ENCODE data around the gene MAML3. TPM values are rescaled to one million over a fixed set of nuclear protein-coding genes. Genes with fewer than 3 reads are reported as not detected.

Gene MAML3
- total RNA-seq, 1 experiment from 2014 or later = 12.1 TPM

DNA sequence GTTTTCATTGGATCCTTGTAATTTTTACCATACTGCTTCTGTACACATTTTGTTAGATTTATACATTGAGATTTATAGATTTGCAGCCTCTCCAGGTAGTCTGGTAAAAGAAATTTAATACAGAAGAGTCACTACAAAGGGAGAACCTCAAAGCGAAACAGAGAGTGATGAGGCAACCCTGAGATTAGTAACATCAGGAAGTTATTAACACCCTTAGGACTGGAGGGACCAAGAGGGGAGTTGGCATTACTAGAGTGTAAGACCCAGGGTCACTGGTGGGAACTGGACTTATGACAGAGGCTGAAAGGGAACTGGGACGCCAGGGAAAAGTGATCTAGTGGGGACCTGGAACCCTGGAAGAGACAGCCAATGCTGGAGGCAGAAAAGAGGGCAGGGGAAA lies 20.6 kb upstream of the MAML3 start:
- Histone ChIP-seq H3K36me3 (ENCODE audit: control insufficient read depth, insufficient read depth, low read length) (no peaks in the 10 kb centered on the region), H3K4me1 (no peaks in the 10 kb centered on the region), H3K27me3 (replicated peaks; ENCODE audit: control insufficient read depth, insufficient read depth, low read length) (no peaks in the 10 kb centered on the region), H3K9me3 (no peaks in the 10 kb centered on the region), H3K4me3 (ENCODE audit: low read depth, low read length) (no peak overlapping the region)
- no peaks in the 10 kb centered on the region for H3K9me3 Mint-ChIP-seq (ENCODE audit: unreplicated experiment)
- H3K27me3 Mint-ChIP-seq (ENCODE audit: insufficient read depth, unreplicated experiment) = no peaks in the 10 kb centered on the region
- intact Hi-C loops (cut with micrococcal nuclease; ENCODE audit: unreplicated experiment) = no loop called here
- ChIA-PET POLR2A (no interaction called here), CTCF (no interaction called here)
- no peaks in the 10 kb centered on the region for H3K4me1 Mint-ChIP-seq (ENCODE audit: low read depth, unreplicated experiment)
- BruUV-seq (replicated peaks) = no TSS peak
- H3K27ac Mint-ChIP-seq (ENCODE audit: unreplicated experiment) = no peak overlapping the region
- TF ChIP-seq, protein P1, sequence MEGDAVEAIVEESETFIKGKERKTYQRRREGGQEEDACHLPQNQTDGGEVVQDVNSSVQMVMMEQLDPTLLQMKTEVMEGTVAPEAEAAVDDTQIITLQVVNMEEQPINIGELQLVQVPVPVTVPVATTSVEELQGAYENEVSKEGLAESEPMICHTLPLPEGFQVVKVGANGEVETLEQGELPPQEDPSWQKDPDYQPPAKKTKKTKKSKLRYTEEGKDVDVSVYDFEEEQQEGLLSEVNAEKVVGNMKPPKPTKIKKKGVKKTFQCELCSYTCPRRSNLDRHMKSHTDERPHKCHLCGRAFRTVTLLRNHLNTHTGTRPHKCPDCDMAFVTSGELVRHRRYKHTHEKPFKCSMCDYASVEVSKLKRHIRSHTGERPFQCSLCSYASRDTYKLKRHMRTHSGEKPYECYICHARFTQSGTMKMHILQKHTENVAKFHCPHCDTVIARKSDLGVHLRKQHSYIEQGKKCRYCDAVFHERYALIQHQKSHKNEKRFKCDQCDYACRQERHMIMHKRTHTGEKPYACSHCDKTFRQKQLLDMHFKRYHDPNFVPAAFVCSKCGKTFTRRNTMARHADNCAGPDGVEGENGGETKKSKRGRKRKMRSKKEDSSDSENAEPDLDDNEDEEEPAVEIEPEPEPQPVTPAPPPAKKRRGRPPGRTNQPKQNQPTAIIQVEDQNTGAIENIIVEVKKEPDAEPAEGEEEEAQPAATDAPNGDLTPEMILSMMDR (IDR thresholded peaks at IDR 0.05; ENCODE audit: insufficient read depth in 1 of 2, low read depth in 1 of 2, low read length in 1 of 2, severe bottlenecking in 1 of 2, unreplicated experiment in 1 of 2) = no peak
- no peak overlapping the region for H3K4me3 Mint-ChIP-seq (ENCODE audit: unreplicated experiment)
- H3K36me3 Mint-ChIP-seq (ENCODE audit: insufficient read depth, unreplicated experiment) = no peaks in the 10 kb centered on the region
- DNase-seq = no peak

DNA sequence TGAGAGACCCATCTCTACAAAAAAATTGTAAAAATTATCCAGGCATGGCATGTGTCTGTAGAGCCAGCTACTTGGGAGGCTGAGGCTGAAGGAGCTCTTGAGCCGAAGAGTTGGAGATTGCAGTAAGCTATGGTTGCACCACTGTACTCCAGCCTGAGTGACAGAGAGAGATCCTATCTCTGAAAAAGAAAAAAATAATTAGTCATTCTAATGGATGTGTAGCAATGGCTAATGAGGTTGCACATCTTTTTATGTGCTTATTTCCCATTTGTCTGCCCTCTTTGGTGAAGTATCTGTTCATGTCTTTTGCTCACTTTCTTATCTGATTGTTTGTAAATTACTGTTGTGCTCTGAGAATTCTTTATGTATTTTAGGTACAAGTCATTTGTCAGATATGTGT lies 19.0 kb upstream of the MAML3 start:
- no peaks in the 10 kb centered on the region for H3K27me3 Mint-ChIP-seq (ENCODE audit: insufficient read depth, unreplicated experiment)
- Histone ChIP-seq H3K36me3 (ENCODE audit: control insufficient read depth, insufficient read depth, low read length) (no peaks in the 10 kb centered on the region), H3K4me1 (no peaks in the 10 kb centered on the region), H3K4me3 (ENCODE audit: low read depth, low read length) (no peak overlapping the region), H3K27me3 (replicated peaks; ENCODE audit: control insufficient read depth, insufficient read depth, low read length) (no peaks in the 10 kb centered on the region), H3K9me3 (no peaks in the 10 kb centered on the region)
- no peak overlapping the region for H3K4me3 Mint-ChIP-seq (ENCODE audit: unreplicated experiment)
- TF ChIP-seq, protein P1 (IDR thresholded peaks at IDR 0.05; ENCODE audit: insufficient read depth in 1 of 2, low read depth in 1 of 2, low read length in 1 of 2, severe bottlenecking in 1 of 2, unreplicated experiment in 1 of 2) = no peak
- no peak for DNase-seq
- no peaks in the 10 kb centered on the region for H3K4me1 Mint-ChIP-seq (ENCODE audit: low read depth, unreplicated experiment)
- no peaks in the 10 kb centered on the region for H3K9me3 Mint-ChIP-seq (ENCODE audit: unreplicated experiment)
- H3K27ac Mint-ChIP-seq (ENCODE audit: unreplicated experiment) = no peak overlapping the region
- intact Hi-C loops (cut with micrococcal nuclease; ENCODE audit: unreplicated experiment) = no loop called here
- no peaks in the 10 kb centered on the region for H3K36me3 Mint-ChIP-seq (ENCODE audit: insufficient read depth, unreplicated experiment)
- no TSS peak for BruUV-seq (replicated peaks)
- POLR2A ChIA-PET = interaction anchor here (0.7 kb wide), 1 partner anchor 1608 kb away, joined by 5 read pairs; no protein-coding TSS in a partner anchor
- CTCF ChIA-PET = no interaction called here

DNA sequence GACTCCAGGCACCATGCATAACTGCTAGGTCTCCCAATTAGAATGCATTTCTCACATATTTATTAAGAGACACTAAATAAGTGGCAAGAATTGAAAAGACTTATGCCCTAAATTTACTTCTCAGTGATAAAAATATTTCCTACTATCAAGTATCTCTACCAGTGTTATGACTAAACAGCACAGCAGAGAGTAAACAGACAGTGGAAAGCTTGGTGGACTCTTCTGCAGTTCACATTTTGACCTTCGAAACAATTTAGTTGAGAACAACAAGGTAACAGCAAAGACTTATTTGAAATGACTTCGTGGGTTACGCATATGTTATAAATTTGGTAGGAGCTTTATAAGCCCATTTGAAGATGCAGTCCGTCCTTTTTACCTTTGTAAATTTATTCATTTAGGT lies 16.3 kb upstream of the MAML3 start:
- DNase-seq = no peak
- no peaks in the 10 kb centered on the region for H3K27me3 ChIP-seq (replicated peaks; ENCODE audit: control insufficient read depth, insufficient read depth, low read length)
- Mint-ChIP-seq H3K36me3 (ENCODE audit: insufficient read depth, unreplicated experiment) (no peaks in the 10 kb centered on the region), H3K27me3 (ENCODE audit: insufficient read depth, unreplicated experiment) (no peaks in the 10 kb centered on the region), H3K9me3 (ENCODE audit: unreplicated experiment) (no peaks in the 10 kb centered on the region), H3K4me3 (ENCODE audit: unreplicated experiment) (no peak overlapping the region), H3K27ac (ENCODE audit: unreplicated experiment) (no peak overlapping the region), H3K4me1 (ENCODE audit: low read depth, unreplicated experiment) (no peaks in the 10 kb centered on the region)
- intact Hi-C loops (cut with micrococcal nuclease; ENCODE audit: unreplicated experiment) = no loop called here
- H3K4me3 ChIP-seq (ENCODE audit: low read depth, low read length) = no peak overlapping the region
- no peaks in the 10 kb centered on the region for H3K4me1 ChIP-seq
- CTCF ChIA-PET = no interaction called here
- no TSS peak for BruUV-seq (replicated peaks)
- H3K9me3 ChIP-seq = no peaks in the 10 kb centered on the region
- TF ChIP-seq, protein P1 (IDR thresholded peaks at IDR 0.05; ENCODE audit: insufficient read depth in 1 of 2, low read depth in 1 of 2, low read length in 1 of 2, severe bottlenecking in 1 of 2, unreplicated experiment in 1 of 2) = no peak
- POLR2A ChIA-PET = no interaction called here
- H3K36me3 ChIP-seq (ENCODE audit: control insufficient read depth, insufficient read depth, low read length) = no peaks in the 10 kb centered on the region

Data from Caco-2 (cell line).